ENCODE measurements around the gene C15orf62. TPM values are rescaled to one million over a fixed set of nuclear protein-coding genes. Genes with fewer than 3 reads are reported as not detected.

The C15orf62 gene
- polyA plus RNA-seq, 1 donor from 2014 or later = not detected

DNA sequence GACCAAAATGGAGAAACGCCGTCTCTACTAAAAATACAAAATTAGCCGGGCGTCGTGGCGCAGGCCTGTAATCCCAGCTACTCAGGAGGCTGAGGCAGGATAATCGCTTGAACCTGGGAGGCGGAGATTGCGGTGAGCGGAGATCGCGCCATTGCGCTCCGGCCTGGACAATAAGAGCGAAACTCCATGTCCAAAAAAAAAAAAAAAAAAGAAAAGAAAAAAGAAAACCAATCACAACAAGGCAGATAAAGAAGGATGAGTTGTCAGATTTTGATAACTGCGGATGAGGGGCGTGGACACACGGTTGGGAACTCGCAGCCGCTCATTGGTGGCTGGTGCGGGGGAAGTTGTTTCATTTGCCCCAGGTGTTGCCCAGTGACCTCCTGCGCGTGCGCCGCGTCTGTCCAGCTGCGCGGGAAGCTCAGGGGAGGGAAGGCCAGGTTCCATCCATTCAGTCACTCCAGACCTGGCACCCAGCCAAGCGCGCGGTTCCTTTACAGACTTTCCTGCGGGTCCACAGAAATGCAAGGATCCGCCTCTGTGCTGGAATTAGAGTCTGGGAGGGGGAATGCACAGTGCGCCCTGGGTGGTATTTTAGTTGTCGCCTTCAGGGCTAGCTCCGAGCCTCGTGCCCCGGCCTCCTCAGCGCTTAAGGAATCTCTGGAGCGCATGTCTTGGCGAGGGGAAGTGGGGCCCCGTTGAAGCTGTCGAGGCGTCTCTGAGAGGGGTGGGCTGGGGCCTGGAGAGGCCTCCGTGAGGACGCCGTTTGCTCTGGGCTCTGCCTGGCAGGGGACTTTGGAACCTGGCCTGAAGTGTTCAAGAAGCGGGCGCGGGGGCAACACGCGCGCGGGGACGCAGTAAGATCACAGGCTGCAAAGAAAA is 6.6 kb upstream of the C15orf62 start:
- Histone ChIP-seq H3K4me2 (ENCODE audit: low read length) (no peak overlapping the region), H3K27ac (ENCODE audit: low read length) (no peak overlapping the region), H3K9me3 (ENCODE audit: low read length) (no peaks in the 10 kb centered on the region), H3K27me3 (ENCODE audit: insufficient read depth, low read depth, low read length) (peaks cover 21% of the 10 kb centered on the region), H3K79me2 (replicated peaks; ENCODE audit: insufficient read depth, low read length) (no peaks in the 10 kb centered on the region), H4K20me1 (ENCODE audit: insufficient read depth) (no peaks in the 10 kb centered on the region), H3K9me2 (ENCODE audit: insufficient read depth, low read length) (no peaks in the 10 kb centered on the region), H3K4me3 (ENCODE audit: low read length) (peak overlapping the region; percentile 72), H2AFZ (ENCODE audit: low read depth, low read length) (peak overlapping the region; percentile 12), H3F3A (ENCODE audit: insufficient read depth, low read length, poor library complexity, severe bottlenecking) (no peaks in the 10 kb centered on the region), H3K9ac (ENCODE audit: low read length) (peak overlapping the region; percentile 30), H3K36me3 (ENCODE audit: insufficient read depth, low read length) (no peaks in the 10 kb centered on the region)
- TF ChIP-seq EP300 (conservative IDR thresholded peaks at IDR 0.05; ENCODE audit: poor library complexity, severe bottlenecking) = no peak
- TF ChIP-seq SMC3 (conservative IDR thresholded peaks at IDR 0.05; ENCODE audit: poor library complexity) = no peak
- TF ChIP-seq TAF1 (IDR thresholded peaks at IDR 0.05; ENCODE audit: low read depth) = no peak
- TF ChIP-seq, protein P1, sequence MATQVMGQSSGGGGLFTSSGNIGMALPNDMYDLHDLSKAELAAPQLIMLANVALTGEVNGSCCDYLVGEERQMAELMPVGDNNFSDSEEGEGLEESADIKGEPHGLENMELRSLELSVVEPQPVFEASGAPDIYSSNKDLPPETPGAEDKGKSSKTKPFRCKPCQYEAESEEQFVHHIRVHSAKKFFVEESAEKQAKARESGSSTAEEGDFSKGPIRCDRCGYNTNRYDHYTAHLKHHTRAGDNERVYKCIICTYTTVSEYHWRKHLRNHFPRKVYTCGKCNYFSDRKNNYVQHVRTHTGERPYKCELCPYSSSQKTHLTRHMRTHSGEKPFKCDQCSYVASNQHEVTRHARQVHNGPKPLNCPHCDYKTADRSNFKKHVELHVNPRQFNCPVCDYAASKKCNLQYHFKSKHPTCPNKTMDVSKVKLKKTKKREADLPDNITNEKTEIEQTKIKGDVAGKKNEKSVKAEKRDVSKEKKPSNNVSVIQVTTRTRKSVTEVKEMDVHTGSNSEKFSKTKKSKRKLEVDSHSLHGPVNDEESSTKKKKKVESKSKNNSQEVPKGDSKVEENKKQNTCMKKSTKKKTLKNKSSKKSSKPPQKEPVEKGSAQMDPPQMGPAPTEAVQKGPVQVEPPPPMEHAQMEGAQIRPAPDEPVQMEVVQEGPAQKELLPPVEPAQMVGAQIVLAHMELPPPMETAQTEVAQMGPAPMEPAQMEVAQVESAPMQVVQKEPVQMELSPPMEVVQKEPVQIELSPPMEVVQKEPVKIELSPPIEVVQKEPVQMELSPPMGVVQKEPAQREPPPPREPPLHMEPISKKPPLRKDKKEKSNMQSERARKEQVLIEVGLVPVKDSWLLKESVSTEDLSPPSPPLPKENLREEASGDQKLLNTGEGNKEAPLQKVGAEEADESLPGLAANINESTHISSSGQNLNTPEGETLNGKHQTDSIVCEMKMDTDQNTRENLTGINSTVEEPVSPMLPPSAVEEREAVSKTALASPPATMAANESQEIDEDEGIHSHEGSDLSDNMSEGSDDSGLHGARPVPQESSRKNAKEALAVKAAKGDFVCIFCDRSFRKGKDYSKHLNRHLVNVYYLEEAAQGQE (IDR thresholded peaks at IDR 0.05; ENCODE audit: borderline replicate concordance) = no peak
- TF ChIP-seq RAD21 (conservative IDR thresholded peaks at IDR 0.05) = no peak
- TF ChIP-seq MXI1 (conservative IDR thresholded peaks at IDR 0.05; ENCODE audit: poor library complexity, severe bottlenecking) = no peak
- TF ChIP-seq, protein P2, sequence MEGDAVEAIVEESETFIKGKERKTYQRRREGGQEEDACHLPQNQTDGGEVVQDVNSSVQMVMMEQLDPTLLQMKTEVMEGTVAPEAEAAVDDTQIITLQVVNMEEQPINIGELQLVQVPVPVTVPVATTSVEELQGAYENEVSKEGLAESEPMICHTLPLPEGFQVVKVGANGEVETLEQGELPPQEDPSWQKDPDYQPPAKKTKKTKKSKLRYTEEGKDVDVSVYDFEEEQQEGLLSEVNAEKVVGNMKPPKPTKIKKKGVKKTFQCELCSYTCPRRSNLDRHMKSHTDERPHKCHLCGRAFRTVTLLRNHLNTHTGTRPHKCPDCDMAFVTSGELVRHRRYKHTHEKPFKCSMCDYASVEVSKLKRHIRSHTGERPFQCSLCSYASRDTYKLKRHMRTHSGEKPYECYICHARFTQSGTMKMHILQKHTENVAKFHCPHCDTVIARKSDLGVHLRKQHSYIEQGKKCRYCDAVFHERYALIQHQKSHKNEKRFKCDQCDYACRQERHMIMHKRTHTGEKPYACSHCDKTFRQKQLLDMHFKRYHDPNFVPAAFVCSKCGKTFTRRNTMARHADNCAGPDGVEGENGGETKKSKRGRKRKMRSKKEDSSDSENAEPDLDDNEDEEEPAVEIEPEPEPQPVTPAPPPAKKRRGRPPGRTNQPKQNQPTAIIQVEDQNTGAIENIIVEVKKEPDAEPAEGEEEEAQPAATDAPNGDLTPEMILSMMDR (IDR thresholded peaks at IDR 0.05; ENCODE audit: poor library complexity, severe bottlenecking) = no peak

DNA sequence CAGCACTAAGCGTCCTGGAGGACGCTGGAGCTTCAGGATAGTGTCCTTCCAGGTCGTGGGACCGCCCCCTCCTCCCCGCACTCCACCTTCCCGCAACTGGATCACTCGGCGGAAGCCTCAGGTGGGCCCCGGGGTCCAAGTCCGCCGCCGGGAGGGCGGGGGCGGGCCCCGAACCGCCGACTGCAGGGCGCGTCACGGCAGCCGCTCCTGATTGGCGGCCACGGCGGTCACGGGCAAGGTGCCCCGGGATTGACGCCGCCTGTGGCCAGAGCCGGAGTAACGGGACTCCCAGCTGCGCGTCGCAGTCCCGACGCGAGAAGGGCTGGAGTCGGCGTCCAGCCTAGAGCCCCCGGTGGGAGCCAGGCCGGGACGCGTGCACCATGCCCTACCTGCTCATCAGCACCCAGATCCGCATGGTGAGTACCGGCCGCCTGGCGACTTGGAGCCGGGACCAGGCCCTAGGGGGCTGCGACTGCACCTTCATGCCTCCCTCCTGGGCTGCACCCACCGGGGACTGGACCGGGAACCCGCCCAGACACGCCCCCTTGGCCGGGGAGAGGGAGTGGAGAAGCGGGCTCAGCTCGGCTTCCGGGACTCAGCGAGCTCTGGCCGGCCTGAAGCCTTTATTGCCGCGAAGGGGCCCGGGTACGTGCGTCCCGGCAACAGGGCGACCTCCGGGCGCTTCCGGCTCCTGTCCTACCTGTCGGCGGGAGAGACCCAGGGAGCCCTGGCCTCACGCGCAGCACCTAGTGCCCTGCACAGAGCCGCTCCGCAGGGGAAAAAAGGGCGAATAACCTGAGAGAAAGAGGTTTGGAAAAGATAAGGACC is 5.8 kb upstream of the C15orf62 start, which contains the start of gene GCHFR:
Gene GCHFR, plus strand, starts transcription at position 268 of the 828 bp plus-strand sequence. Its CDS starts 113 bp downstream, at position 381.
- Histone ChIP-seq H4K20me1 (ENCODE audit: insufficient read depth) (no peaks in the 10 kb centered on the region), H3K36me3 (ENCODE audit: insufficient read depth, low read length) (no peaks in the 10 kb centered on the region), H2AFZ (ENCODE audit: low read depth, low read length) (peak within 1 kb of the TSS; percentile 12), H3K27me3 (ENCODE audit: insufficient read depth, low read depth, low read length) (peaks cover 21% of the 10 kb centered on the region), H3K4me3 (ENCODE audit: low read length) (peak within 1 kb of the TSS; percentile 72), H3K9ac (ENCODE audit: low read length) (peak within 1 kb of the TSS; percentile 30), H3F3A (ENCODE audit: insufficient read depth, low read length, poor library complexity, severe bottlenecking) (no peaks in the 10 kb centered on the region), H3K9me2 (ENCODE audit: insufficient read depth, low read length) (no peaks in the 10 kb centered on the region), H3K9me3 (ENCODE audit: low read length) (no peaks in the 10 kb centered on the region), H3K4me2 (ENCODE audit: low read length) (no peak within 1 kb of the TSS), H3K79me2 (replicated peaks; ENCODE audit: insufficient read depth, low read length) (no peaks in the 10 kb centered on the region), H3K27ac (ENCODE audit: low read length) (no peak within 1 kb of the TSS)
- TF ChIP-seq MXI1 (conservative IDR thresholded peaks at IDR 0.05; ENCODE audit: poor library complexity, severe bottlenecking) (peak; percentile 50), POLR2AphosphoS5 (IDR thresholded peaks at IDR 0.05) (peak; percentile 7), RAD21 (conservative IDR thresholded peaks at IDR 0.05) (peak; percentile 16), TAF1 (IDR thresholded peaks at IDR 0.05; ENCODE audit: low read depth) (no peak), EP300 (conservative IDR thresholded peaks at IDR 0.05; ENCODE audit: poor library complexity, severe bottlenecking) (no peak)
- TF ChIP-seq, protein P2 (IDR thresholded peaks at IDR 0.05; ENCODE audit: poor library complexity, severe bottlenecking) = peak; percentile 55
- TF ChIP-seq, protein P1 (IDR thresholded peaks at IDR 0.05; ENCODE audit: borderline replicate concordance) = no peak

Data from neural cell (in vitro differentiated cells).